ENCODE results near the gene FBLN7.

- TF ChIP-seq TCF7L2 (IDR thresholded peaks at IDR 0.05; ENCODE audit: borderline replicate concordance, low read depth, low read length), result no peak
- TF ChIP-seq CTCF (tag by site-specific recombination; IDR thresholded peaks at IDR 0.05), result no peak
Measured at GRCh38 chr2:112166806-112167499, 28.8 kb downstream of the FBLN7 start.

Measured in HEK293 (cell line).